GM19438 (cell line): ENCODE measurements around the gene ANXA11.

Experiments
- ATAC-seq: cut with Tn5 transposase; IDR thresholded peaks from one replicate; pipeline ENCODE4 v1.9.1; 2021; ENCODE audit warnings: low read depth; ENCODE audit not compliant: unreplicated experiment

ANXA11 gene

DNA sequence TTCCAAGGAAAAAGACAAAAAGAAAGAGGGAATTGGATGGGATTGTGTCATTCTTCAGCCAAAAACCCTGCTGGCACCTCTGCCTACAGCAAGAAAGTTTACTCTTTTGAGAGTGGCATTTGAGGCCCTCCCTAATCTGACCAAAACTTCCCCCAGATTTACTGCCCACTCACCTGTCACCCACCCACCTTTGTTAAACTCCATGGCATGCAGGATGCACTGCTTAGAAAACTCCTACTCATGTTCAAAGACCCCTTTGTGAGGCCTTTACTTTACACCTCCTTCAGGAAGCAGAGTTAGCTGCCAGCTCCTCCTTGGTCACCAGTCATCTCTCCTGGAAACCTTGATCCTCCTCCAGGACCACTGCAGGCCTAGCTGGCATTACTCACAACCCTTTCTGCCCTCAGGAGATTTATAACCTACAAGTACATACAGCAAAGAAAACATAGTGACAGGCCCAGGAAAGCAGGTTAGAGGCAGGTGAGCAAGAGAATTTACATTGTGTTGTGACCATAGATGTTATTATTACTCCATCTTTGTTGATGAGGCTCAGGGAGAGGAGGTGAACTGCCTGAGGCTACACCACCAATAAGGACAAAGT lies 83.1 kb downstream of the ANXA11 start:
- no peak for ATAC-seq

DNA sequence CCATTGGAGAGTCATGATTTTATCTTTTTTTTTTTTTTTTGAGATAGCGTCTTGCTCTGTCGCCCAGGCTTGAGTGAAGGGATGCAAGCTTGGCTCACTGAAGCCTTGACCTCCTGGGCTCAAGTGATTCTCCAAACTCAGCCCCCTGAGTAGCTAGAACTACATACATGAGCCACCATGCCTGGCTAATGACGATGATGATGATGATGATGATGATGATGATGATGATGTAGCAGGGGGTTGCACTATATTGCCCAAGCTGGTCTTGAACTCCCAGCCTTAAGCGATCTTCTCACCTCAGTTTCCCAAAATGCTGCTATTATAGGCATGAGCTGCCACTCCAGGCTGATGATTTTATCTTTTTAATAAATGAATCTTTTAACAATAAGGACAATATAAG lies 86.7 kb downstream of the ANXA11 start:
- ATAC-seq = no peak

DNA sequence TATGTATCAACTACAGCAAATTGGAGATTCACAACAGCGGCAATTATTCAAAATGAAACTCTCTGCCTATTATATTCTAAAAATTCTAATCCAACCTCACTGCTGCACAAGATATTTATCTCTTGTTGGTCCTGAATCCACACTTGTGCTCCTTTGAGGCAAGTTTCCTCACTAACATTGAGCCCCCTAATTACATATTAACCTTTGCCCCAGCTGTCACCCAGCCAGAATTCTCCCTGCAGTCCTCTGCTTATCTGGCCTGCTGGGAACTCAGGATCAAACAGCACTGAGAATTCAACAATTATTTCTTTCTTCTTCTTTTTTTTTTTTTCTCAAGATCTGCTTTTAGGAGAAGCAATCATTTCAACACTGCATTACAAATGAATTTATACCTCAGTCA lies 94.4 kb downstream of the ANXA11 start:
- no peak for ATAC-seq

DNA sequence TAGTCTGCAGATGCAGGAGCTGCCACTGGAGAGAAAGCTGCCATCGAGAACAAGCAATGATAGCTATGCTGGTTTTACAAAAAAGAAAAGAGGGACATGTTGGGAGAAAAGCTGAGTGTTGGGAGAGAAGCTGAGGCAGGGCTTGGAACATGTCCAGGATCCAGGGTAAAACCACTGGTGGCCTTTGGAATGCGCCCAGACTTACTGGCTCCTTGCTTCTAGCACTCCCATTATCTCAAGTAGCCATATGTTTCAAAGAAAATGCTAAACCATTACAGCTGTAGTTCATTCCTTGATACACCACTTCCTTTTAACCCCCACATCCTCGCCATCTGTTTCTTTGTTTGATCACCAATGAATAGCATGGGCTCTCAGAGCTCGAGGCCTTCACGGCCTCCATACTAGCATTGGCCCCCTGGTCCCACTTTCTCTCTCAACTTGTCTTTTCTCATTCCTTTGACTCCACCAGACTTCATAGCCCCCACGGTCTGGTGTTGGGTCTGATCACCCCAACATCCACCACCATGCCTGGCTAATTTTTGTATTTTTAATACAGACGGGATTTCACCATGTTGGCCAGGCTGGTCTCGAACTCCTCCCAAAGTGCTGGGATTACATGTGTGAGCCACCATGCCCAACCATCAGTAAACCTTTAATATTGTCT lies 96.6 kb downstream of the ANXA11 start:
- no peak for ATAC-seq

DNA sequence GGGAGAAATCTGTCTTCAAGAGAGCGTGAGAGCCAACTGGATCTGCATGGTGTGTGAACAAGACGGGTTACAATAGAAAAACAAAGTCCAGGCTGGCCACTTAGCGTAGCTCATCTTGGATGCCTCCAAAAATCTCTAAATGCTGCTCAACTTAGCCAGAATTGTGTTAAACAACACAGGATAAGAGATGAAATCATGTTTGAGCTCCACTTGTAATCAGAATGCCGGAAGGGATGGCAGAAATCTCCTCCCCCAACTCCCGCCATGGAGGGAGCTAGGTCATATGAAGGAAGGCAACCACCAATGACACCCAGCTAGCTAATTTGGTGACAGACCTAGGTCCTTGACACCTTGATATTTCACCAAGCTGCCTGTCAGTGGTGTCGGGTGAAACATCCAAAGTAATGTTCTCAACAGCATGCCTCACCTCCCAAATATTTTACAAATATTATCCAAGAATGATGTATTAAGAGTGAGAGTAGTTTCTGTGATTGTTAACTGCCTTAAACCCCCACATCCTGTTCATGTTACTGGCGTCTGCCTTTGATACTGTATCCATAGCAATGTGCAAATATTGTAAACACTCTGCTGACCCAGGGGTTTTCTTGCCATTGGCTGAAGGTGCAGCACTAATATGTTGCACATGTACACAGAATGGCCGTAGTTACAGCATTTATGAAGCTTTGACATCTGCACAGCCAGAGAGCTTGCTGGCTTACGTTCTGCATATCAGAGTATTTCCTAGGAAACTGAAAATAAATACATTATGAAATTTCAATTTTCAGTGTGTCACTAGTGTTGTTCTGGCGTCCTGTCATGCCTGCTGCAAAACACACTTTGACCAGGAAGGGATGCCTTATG lies 101.0 kb downstream of the ANXA11 start:
- ATAC-seq = no peak
